K562 (cell line): ENCODE results near the gene H2AZ2. TPM values are rescaled to one million over a fixed set of nuclear protein-coding genes. Genes with fewer than 3 reads are reported as not detected.
A peak's percentile ranks its signal among the peaks of the same experiment; 100 is the strongest.

Source experiments
- ARID1B ChIP-seq: fragments of 450-650 bp; IDR thresholded peaks from 2 replicates; pipeline ENCODE4 v1.6.1; 2016; ENCODE audit warnings: antibody characterized with exemption, mild to moderate bottlenecking, inconsistent platforms
- ASH1L ChIP-seq: fragments of 450-650 bp; IDR thresholded peaks from 2 replicates; pipeline ENCODE4 v1.6.1; 2018; ENCODE audit warnings: borderline replicate concordance, mild to moderate bottlenecking, low read depth; ENCODE audit not compliant: partially characterized antibody
- ATF1 ChIP-seq, 2 experiments: fragments of 450-650 bp in 1 of 2; IDR thresholded peaks; 2 replicates each; pipeline ENCODE4 v1.6.1; 2016; ENCODE audit warnings: missing compliant biosample characterization in 1 of 2, missing genetic modification characterization in 1 of 2
- BCL6 ChIP-seq: fragments of 250-450 bp; sonication (Bioruptor Pico); IDR thresholded peaks from 2 replicates; pipeline ENCODE4 v1.4.0; 2020
- CTBP1 ChIP-seq: fragments of 450-650 bp; IDR thresholded peaks from 2 replicates; pipeline ENCODE4 v1.6.1; 2016; ENCODE audit warnings: borderline replicate concordance
- E2F1 ChIP-seq: sonication (generic); formaldehyde crosslinking; IDR thresholded peaks from 2 replicates; pipeline ENCODE4 v1.8.1; 2023; ENCODE audit warnings: mild to moderate bottlenecking, missing genetic modification reagents, moderate library complexity
- FOXK2 ChIP-seq, 2 experiments: fragments of 450-650 bp; IDR thresholded peaks in 1 of 2; conservative IDR thresholded peaks in 1 of 2; 2 replicates each; pipeline ENCODE4 v1.6.1; 2016; ENCODE audit warnings: low read depth in 2 of 2, mild to moderate bottlenecking in 1 of 2
- HDGF ChIP-seq: fragments of 450-650 bp; IDR thresholded peaks from 2 replicates; pipeline ENCODE4 v1.6.1; 2016
- HNRNPK ChIP-seq: fragments of 200-400 bp; formaldehyde crosslinking; IDR thresholded peaks from one replicate; pipeline ENCODE4 v1.6.1; 2018; ENCODE audit warnings: mild to moderate bottlenecking, low read depth, low read length; ENCODE audit not compliant: poor library complexity, severe bottlenecking
- PCBP1 ChIP-seq: fragments of 200-400 bp; formaldehyde crosslinking; IDR thresholded peaks from 2 replicates; pipeline ENCODE4 v1.6.1; 2018; ENCODE audit warnings: mild to moderate bottlenecking, low read depth, low read length; ENCODE audit not compliant: poor library complexity, severe bottlenecking
- POLR2G ChIP-seq: fragments of 200-400 bp; formaldehyde crosslinking; IDR thresholded peaks from 2 replicates; pipeline ENCODE4 v1.6.1; 2017; ENCODE audit warnings: low read depth, mild to moderate bottlenecking, antibody characterized with exemption, low read length, moderate library complexity
- POU5F1 ChIP-seq: fragments of 150-350 bp; IDR thresholded peaks from 2 replicates; pipeline ENCODE4 v1.6.1; 2014; ENCODE audit warnings: borderline replicate concordance, low read length, low read depth, mild to moderate bottlenecking; ENCODE audit not compliant: partially characterized antibody
- PURB ChIP-seq: sonication (generic); formaldehyde crosslinking; IDR thresholded peaks from 2 replicates; pipeline ENCODE4 v1.9.0; 2021; ENCODE audit warnings: low read depth, mild to moderate bottlenecking, missing genetic modification reagents
- RERE ChIP-seq: sonication (generic); formaldehyde crosslinking; IDR thresholded peaks from 2 replicates; pipeline ENCODE4 v1.8.0; 2023; ENCODE audit warnings: missing genetic modification reagents, mild to moderate bottlenecking, borderline replicate concordance
- SRSF9 ChIP-seq: fragments of 200-400 bp; formaldehyde crosslinking; IDR thresholded peaks from 2 replicates; pipeline ENCODE4 v1.6.1; 2017; ENCODE audit warnings: low read depth, low read length, borderline replicate concordance
- STAT5A ChIP-seq: IDR thresholded peaks from 2 replicates; pipeline ENCODE4 v1.6.1; 2012; ENCODE audit warnings: low read length, inconsistent platforms, borderline replicate concordance
- TAF7 ChIP-seq: fragments of 450-650 bp; IDR thresholded peaks from 2 replicates; pipeline ENCODE4 v1.6.1; 2016; ENCODE audit warnings: missing genetic modification characterization, missing compliant biosample characterization
- ZBTB8A ChIP-seq: fragments of 450-650 bp; IDR thresholded peaks from 2 replicates; pipeline ENCODE4 v1.6.1; 2018; ENCODE audit warnings: mild to moderate bottlenecking, moderate library complexity; ENCODE audit not compliant: partially characterized antibody
- ZC3H8 ChIP-seq: fragments of 450-650 bp; IDR thresholded peaks from 2 replicates; pipeline ENCODE4 v1.6.1; 2017
- ZFPM2 ChIP-seq: fragments of 250-450 bp; sonication (Bioruptor Pico); IDR thresholded peaks from 2 replicates; pipeline ENCODE4 v1.5.1; 2022; ENCODE audit warnings: mild to moderate bottlenecking
- ZNF140 ChIP-seq: fragments of 250-450 bp; sonication (Bioruptor Pico); IDR thresholded peaks from 2 replicates; pipeline ENCODE4 v1.8.0; 2021; ENCODE audit warnings: moderate library complexity, mild to moderate bottlenecking, inconsistent platforms
- ZNF384 ChIP-seq: IDR thresholded peaks from 2 replicates; pipeline ENCODE4 v1.6.1; 2012; ENCODE audit warnings: low read depth, low read length, improper control_type of control experiment
- ZNF41 ChIP-seq: fragments of 250-450 bp; sonication (Bioruptor Pico); conservative IDR thresholded peaks from 2 replicates; pipeline ENCODE4 v1.4.0; 2020; ENCODE audit warnings: mild to moderate bottlenecking
- ZNF57 ChIP-seq: fragments of 450-650 bp; formaldehyde crosslinking; IDR thresholded peaks from 2 replicates; pipeline ENCODE4 v1.4.0; 2020; ENCODE audit warnings: mild to moderate bottlenecking, moderate library complexity
- ZNF589 ChIP-seq: fragments of 200-800 bp; sonication (Bioruptor generic); IDR thresholded peaks from 2 replicates; pipeline ENCODE4 v1.6.1; 2016; ENCODE audit warnings: low read depth, missing genetic modification characterization, missing compliant biosample characterization
- polyA plus RNA-seq, 8 experiments: library from polyadenylated mRNA; depleted of rRNA in 4 of 8; stranded (reverse) in 5 of 8; unstranded in 3 of 8; fragments of >200 nt; fragmentation: Nextera tagmentation in 2 of 8; fragmentation: Illumina TruSeq in 1 of 8; extraction: Ambion mirVana in 2 of 8; extraction: Trizol in 1 of 8; gene quantifications; 2 replicates each; pipeline versions ENCODE4 v1.2.1 to v1.2.3, GENCODE V29; 2011 to 2014; ENCODE audit warnings: inconsistent platforms in 1 of 8, missing spikeins in 1 of 8
- total RNA-seq, 7 experiments: library from RNA; depleted of rRNA in 6 of 7; stranded (reverse); fragments of >200 nt in 6 of 7; fragmentation: Illumina TruSeq in 2 of 7; extraction: Trizol in 2 of 7; gene quantifications; 2 replicates each; pipeline versions ENCODE4 v1.2.1 to v1.2.3, GENCODE V29; 2011 to 2021; ENCODE audit warnings: low replicate concordance in 1 of 7

Gene H2AZ2
- total and polyA plus RNA-seq, 9 of the 15 experiments (the other 6 are each of a cell fraction or from before 2014, with no cell fraction given) = 105 to 382 (median 286) TPM

GRCh38 chr7:44796034-44796503 is 51.8 kb downstream of the H2AZ2 start (continued):
- TF ChIP-seq RERE (CRISPR knock-in tag) = no peak
- no peak for TF ChIP-seq ZBTB8A
- no peak for TF ChIP-seq HNRNPK
- no peak for TF ChIP-seq BCL6
- TF ChIP-seq ZC3H8 = no peak
- TF ChIP-seq HDGF = peak; percentile 93; the same call in 1 of the 2 replicates
- TF ChIP-seq ZNF140 (CRISPR knock-in tag) = no peak
- no peak; the same call in 1 of the 2 replicates for TF ChIP-seq ATF1 (CRISPR knock-in tag; IDR thresholded peaks at IDR 0.05)
- no peak for TF ChIP-seq ATF1 (tag; IDR thresholded peaks at IDR 0.05)
- no peak for TF ChIP-seq ZFPM2
- no peak for TF ChIP-seq POLR2G
- TF ChIP-seq PURB (CRISPR knock-in tag) = no peak
- no peak for TF ChIP-seq ZNF384
- no peak; the same call in 1 of the 2 replicates for TF ChIP-seq STAT5A
- no peak for TF ChIP-seq ZNF41
- no peak for TF ChIP-seq ASH1L
- TF ChIP-seq ZNF589 (CRISPR knock-in tag) = 0 out of 2 replicates have a peak, but pooled peaks have one; percentile 18
- no peak for TF ChIP-seq SRSF9
- no peak for TF ChIP-seq FOXK2 (conservative IDR thresholded peaks at IDR 0.05 in 1 of 2, IDR thresholded peaks at IDR 0.05 in 1 of 2; ENCODE audit: low read depth in 2 of 2)
- TF ChIP-seq ZNF57 (CRISPR knock-in tag) = no peak
- TF ChIP-seq PCBP1 = no peak
- TF ChIP-seq E2F1 (CRISPR knock-in tag) = no peak
- peak; percentile 20; the same call in 1 of the 2 replicates for TF ChIP-seq TAF7
- TF ChIP-seq CTBP1 = peak; percentile 59; the same call in 1 of the 2 replicates
- TF ChIP-seq POU5F1 = no peak
- no peak; the same call in 1 of the 2 replicates for TF ChIP-seq ARID1B
